ENCODE data around the gene NDFIP2. TPM values are rescaled to one million over a fixed set of nuclear protein-coding genes. Genes with fewer than 3 reads are reported as not detected.

Gene NDFIP2
- total and polyA plus RNA-seq, 12 donors, result 9.9 to 42.7 (median 33.2) TPM

DNA sequence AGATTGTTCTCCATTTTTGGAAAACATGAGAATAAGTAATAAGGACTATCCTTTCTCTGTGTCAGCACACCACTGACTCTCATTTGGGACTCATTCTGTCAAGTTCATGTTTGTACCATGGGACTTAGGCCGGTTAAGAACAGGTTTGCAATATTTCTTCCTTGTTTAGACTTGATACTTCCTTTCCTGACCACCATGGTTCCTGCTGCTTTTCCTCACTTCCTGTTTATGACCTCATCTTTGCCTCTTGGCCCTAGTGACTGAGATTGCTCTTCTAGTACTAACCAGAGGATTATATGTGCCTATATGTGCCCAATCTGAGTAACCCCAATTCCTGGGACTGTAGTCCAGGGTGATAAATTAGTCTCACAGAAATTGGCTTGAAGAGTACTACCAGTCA, 32.5 kb upstream of the NDFIP2 start:
- TF ChIP-seq, protein P1, sequence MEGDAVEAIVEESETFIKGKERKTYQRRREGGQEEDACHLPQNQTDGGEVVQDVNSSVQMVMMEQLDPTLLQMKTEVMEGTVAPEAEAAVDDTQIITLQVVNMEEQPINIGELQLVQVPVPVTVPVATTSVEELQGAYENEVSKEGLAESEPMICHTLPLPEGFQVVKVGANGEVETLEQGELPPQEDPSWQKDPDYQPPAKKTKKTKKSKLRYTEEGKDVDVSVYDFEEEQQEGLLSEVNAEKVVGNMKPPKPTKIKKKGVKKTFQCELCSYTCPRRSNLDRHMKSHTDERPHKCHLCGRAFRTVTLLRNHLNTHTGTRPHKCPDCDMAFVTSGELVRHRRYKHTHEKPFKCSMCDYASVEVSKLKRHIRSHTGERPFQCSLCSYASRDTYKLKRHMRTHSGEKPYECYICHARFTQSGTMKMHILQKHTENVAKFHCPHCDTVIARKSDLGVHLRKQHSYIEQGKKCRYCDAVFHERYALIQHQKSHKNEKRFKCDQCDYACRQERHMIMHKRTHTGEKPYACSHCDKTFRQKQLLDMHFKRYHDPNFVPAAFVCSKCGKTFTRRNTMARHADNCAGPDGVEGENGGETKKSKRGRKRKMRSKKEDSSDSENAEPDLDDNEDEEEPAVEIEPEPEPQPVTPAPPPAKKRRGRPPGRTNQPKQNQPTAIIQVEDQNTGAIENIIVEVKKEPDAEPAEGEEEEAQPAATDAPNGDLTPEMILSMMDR (IDR thresholded peaks at IDR 0.05), result no peak
- ATAC-seq, result no peak

DNA sequence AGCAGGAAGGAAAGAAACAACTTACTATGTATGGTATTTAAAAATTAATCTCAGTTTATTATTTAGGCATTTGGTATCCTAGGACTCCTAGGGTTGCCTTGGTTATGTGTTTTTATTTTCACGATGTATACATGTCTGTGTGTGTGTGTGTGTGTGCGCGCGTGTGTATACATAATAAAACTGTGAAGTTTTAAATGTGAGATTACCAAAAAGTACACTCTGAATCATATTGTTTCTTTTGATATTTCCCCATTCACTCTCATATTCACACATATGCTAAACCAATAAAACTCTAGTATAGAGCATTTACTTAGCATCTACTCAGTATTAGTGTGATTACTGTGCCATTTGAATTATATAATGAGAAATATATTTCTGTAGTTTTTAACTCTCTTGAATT, 30.8 kb upstream of the NDFIP2 start:
- intact Hi-C loops (cut with DNase I), result no loop called here
- H3K36me3 ChIP-seq, result no peaks in the 10 kb centered on the region
- whole genome bisulfite sequencing, 2 donors, result 92 to 96% methylated on average over 4 of the region's 4 CpGs
- H3K27me3 ChIP-seq, result peaks cover 0 to 4% (median 0%) of the 10 kb centered on the region in 7 donors
- H3K27ac ChIP-seq, result no peak overlapping the region
- TF ChIP-seq, protein P1 (IDR thresholded peaks at IDR 0.05), result no peak
- no peak overlapping the region for H3K4me3 ChIP-seq
- DNase-seq (no peak), ATAC-seq (no peak)
- no peaks in the 10 kb centered on the region for H3K9me3 ChIP-seq
- H3K4me1 ChIP-seq, result peaks cover 0 to 14% (median 0%) of the 10 kb centered on the region in 9 donors

More for the DNA sequence above, 32.5 kb upstream of the NDFIP2 start:
- H3K27me3 ChIP-seq, result no peaks in the 10 kb centered on the region
- no peaks in the 10 kb centered on the region for H3K36me3 ChIP-seq
- intact Hi-C loops (cut with DNase I), result no loop called here
- DNase-seq, result no peak
- peaks cover 0 to 14% (median 0%) of the 10 kb centered on the region in 9 donors for H3K4me1 ChIP-seq
- H3K9me3 ChIP-seq, result no peaks in the 10 kb centered on the region
- no peak overlapping the region for H3K27ac ChIP-seq
- no peak overlapping the region for H3K4me3 ChIP-seq
- 53 to 70% methylated on average over 1 of the region's 1 CpG for WGBS, 2 donors

DNA sequence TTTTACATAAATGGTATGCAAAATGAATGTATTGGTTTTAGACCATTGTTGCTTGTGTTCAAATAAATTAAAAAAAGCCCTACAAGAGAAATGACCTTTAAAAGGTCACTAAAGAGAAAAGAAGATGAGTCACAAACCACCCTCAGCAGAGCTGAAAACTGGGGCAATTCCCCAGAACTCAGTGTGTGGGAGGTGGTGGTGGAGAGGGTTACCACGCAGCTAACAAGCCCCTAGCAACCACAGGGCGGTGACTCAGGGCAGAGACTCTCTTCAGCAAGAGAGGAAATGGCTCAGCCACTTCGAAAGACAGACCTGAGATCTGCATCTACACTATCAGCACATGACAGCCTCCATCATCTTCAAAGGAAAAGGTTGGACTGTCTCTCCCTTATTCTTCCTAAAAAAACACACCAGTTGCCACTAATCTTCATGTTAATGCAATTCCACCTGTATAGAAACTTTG, 29.4 kb upstream of the NDFIP2 start:
- Histone ChIP-seq H3K27ac (no peak overlapping the region), H3K4me1 (peaks cover 0 to 14% (median 0%) of the 10 kb centered on the region in 9 donors), H3K36me3 (no peaks in the 10 kb centered on the region), H3K4me3 (no peak overlapping the region), H3K27me3 (peaks cover 0 to 4% (median 0%) of the 10 kb centered on the region in 7 donors), H3K9me3 (no peaks in the 10 kb centered on the region)
- ATAC-seq (peak in 1 of 8 donors; percentile 37), DNase-seq (no peak)
- WGBS, 2 donors, result 43 to 55% methylated on average over 3 of the region's 3 CpGs
- TF ChIP-seq, protein P1 (IDR thresholded peaks at IDR 0.05), result no peak
- intact Hi-C loops (cut with DNase I), result no loop called here

DNA sequence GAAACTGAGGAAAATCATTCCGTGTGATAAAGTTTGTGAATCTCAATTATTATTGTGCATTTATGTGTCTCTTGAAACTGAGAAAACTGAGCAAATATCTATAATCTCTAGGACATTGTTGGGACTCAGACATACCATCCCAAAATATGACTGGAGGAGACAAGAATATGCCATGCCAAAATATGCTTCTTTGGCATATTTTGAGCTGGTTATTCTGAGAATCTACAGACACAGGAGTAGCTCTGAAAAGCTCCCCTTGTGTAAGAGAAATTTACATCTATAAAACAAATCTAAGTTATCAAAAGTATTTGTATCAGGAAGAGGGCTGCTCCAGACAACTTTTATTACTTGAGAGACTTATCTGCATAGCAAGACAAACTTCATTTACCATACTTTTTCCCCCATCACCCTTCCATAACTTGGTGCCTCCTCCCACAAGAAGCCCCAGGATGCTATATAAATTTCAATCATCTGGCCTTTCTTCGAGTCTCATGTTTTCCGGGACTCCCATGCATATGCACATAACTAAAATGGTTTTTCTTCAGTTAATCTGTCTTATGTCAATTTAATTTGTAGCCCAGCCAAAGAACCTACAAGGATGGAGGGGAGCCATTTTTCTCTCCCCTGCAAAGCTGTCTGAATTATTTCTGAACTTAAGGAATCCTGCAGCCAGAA, 28.6 kb upstream of the NDFIP2 start:
- 71 to 79% methylated on average over 3 of the region's 3 CpGs for WGBS, 2 donors
- intact Hi-C loops (cut with DNase I), result no loop called here

More for the DNA sequence above, 28.6 kb upstream of the NDFIP2 start:
- H3K4me1 ChIP-seq, result peaks cover 0 to 14% (median 0%) of the 10 kb centered on the region in 9 donors
- H3K27me3 ChIP-seq, result peaks cover 0 to 4% (median 0%) of the 10 kb centered on the region in 7 donors
- no peaks in the 10 kb centered on the region for H3K36me3 ChIP-seq
- H3K9me3 ChIP-seq, result peaks cover 0 to 3% (median 0%) of the 10 kb centered on the region in 11 donors
- H3K4me3 ChIP-seq, result no peak overlapping the region
- no peak for ATAC-seq
- no peak overlapping the region for H3K27ac ChIP-seq
- DNase-seq, result no peak
- TF ChIP-seq, protein P1 (IDR thresholded peaks at IDR 0.05), result no peak
